Endothelial cell of umbilical vein (primary cell): ENCODE results near the gene C1QL4. TPM values are rescaled to one million over a fixed set of nuclear protein-coding genes. Genes with fewer than 3 reads are reported as not detected.

ENCODE experiments used
- BruUV-seq: library from RNA; stranded (reverse); fragments of 400-500 nt; replicated peaks from 2 replicates; lab custom pipeline; 2021; lab: Mats Ljungman, UMichigan
- CTCF ChIA-PET: fragments of 300-600, 350-600 bp; sonication (Branson Sonifier 250); formaldehyde crosslinking; loops from one replicate; lab custom pipeline; 2021; ENCODE audit warnings: antibody characterized with exemption, inconsistent platforms; lab: Charles Lee
- POLR2A ChIA-PET: fragments of 300-600, 350-600 bp; sonication (Branson Sonifier 250); formaldehyde crosslinking; loops from one replicate; lab custom pipeline; 2021; ENCODE audit warnings: antibody characterized with exemption, inconsistent platforms; lab: Charles Lee
- DNase-seq: peaks from one replicate; pipeline ENCODE4 v3.0.0-alpha.2; 2011; ENCODE audit warnings: low read depth, low spot score
- FAIRE-seq: peaks from 2 replicates; lab custom pipeline; 2011; peaks lifted over from hg19 to GRCh38; lab: Jason Lieb, UNC
- H2AFZ ChIP-seq: 2 replicates; pipeline ENCODE4 v1.6.0; 2012; ENCODE audit warnings: low read depth, low read length, control low read depth, inconsistent platforms
- H3K27ac ChIP-seq: 2 replicates; pipeline ENCODE4 v1.5.1; 2011; ENCODE audit warnings: low read depth, mild to moderate bottlenecking, control low read depth, low read length, moderate library complexity; ENCODE audit not compliant: insufficient read depth
- H3K27me3 ChIP-seq, 2 experiments: 2 replicates each; pipeline versions ENCODE4 v1.6.0 to v1.6.1; 2011; ENCODE audit warnings: low read length in 2 of 2, mixed read lengths in 1 of 2; ENCODE audit not compliant: control insufficient read depth in 2 of 2, insufficient read depth in 2 of 2
- H3K36me3 ChIP-seq, 2 experiments: 2 replicates in 1 of 2; 3 replicates in 1 of 2; pipeline ENCODE4 v1.5.1; 2011; ENCODE audit warnings: low read length in 2 of 2, mild to moderate bottlenecking in 1 of 2, moderate library complexity in 1 of 2; ENCODE audit not compliant: control insufficient read depth in 2 of 2, insufficient read depth in 2 of 2; ENCODE audit errors: extremely low read depth in 1 of 2
- H3K4me1 ChIP-seq: 3 replicates; pipeline ENCODE4 v1.5.1; 2011; ENCODE audit warnings: mild to moderate bottlenecking, low read length; ENCODE audit not compliant: control insufficient read depth, insufficient read depth; ENCODE audit errors: extremely low read depth
- H3K4me2 ChIP-seq: 2 replicates; pipeline ENCODE4 v1.6.1; 2011; ENCODE audit warnings: low read length, control low read depth, mixed read lengths; ENCODE audit not compliant: insufficient read depth
- H3K4me3 ChIP-seq, 3 experiments: fragments of 200-600 bp in 1 of 3; sonication (generic), shearing (Covaris generic) in 1 of 3; replicated peaks in 1 of 3; 2 replicates each; pipeline ENCODE4 v1.5.1; 2011 to 2016; ENCODE audit warnings: control low read depth in 3 of 3, low read length in 3 of 3, mild to moderate bottlenecking in 2 of 3, inconsistent platforms in 1 of 3, low read depth in 1 of 3, moderate library complexity in 1 of 3; ENCODE audit not compliant: insufficient read depth in 1 of 3
- H3K79me2 ChIP-seq: 2 replicates; pipeline ENCODE4 v1.6.0; 2012; ENCODE audit warnings: low read length, inconsistent platforms; ENCODE audit not compliant: control insufficient read depth, insufficient read depth
- H3K9ac ChIP-seq: replicated peaks from 2 replicates; pipeline ENCODE3; 2011; ENCODE audit warnings: low read length, control low read depth; ENCODE audit not compliant: insufficient read depth; ENCODE audit errors: extremely low read depth
- H3K9me1 ChIP-seq: replicated peaks from 3 replicates; pipeline ENCODE4 v1.6.0; 2011; ENCODE audit warnings: mild to moderate bottlenecking, low read length; ENCODE audit not compliant: control insufficient read depth, insufficient read depth; ENCODE audit errors: extremely low read depth
- H3K9me3 ChIP-seq: replicated peaks from 2 replicates; pipeline ENCODE4 v1.5.1; 2012; ENCODE audit warnings: low read length, inconsistent platforms; ENCODE audit not compliant: control insufficient read depth, insufficient read depth
- H4K20me1 ChIP-seq: replicated peaks from 2 replicates; pipeline ENCODE3; 2011; ENCODE audit warnings: mild to moderate bottlenecking, low read length; ENCODE audit not compliant: control insufficient read depth, insufficient read depth; ENCODE audit errors: extremely low read depth
- FOS ChIP-seq: IDR thresholded peaks from 2 replicates; pipeline ENCODE4 v1.6.1; 2011; ENCODE audit warnings: mild to moderate bottlenecking, low read length, moderate library complexity, borderline replicate concordance; ENCODE audit not compliant: insufficient read depth
- POLR2AphosphoS5 ChIP-seq: IDR thresholded peaks from 2 replicates; pipeline ENCODE4 v1.6.1; 2012; ENCODE audit warnings: low read depth, mild to moderate bottlenecking, control low read depth, low read length, moderate library complexity; ENCODE audit not compliant: insufficient read depth
- dilution Hi-C: fragments of 300-500 bp; cut with MboI; formaldehyde crosslinking; loops from one replicate; pipeline ENCODE4 v1.15.0; 2019; ENCODE audit warnings: low sequenced_read_pairs; ENCODE audit not compliant: extremely low pct_ligation_motif_present
- intact Hi-C: fragments of 100-400 bp; cut with micrococcal nuclease; formaldehyde crosslinking; loops from one replicate; pipeline ENCODE4 v1.10.0; 2022
- polyA plus RNA-seq, 4 experiments: library from polyadenylated mRNA; depleted of rRNA in 3 of 4; stranded (reverse) in 3 of 4; unstranded in 1 of 4; fragments of >200 nt; gene quantifications; 2 replicates each; pipeline versions ENCODE4 v1.2.1 to v1.2.3, GENCODE V29; 2011 to 2012; ENCODE audit warnings: missing spikeins in 1 of 4
- total RNA-seq: library from RNA; stranded (reverse); gene quantifications from 2 replicates; pipeline ENCODE4 v1.2.3, GENCODE V29; 2021
- TF ChIP-seq, protein P1 (sequence below), 2 donors: IDR thresholded peaks; 1 replicate in 1 of 2; 2 replicates in 1 of 2; pipeline ENCODE4 v1.5.1; 2011; ENCODE audit warnings: low read length in 2 of 2, mild to moderate bottlenecking in 2 of 2, moderate library complexity in 2 of 2, control low read depth in 1 of 2, inconsistent platforms in 1 of 2, low read depth in 1 of 2; ENCODE audit not compliant: insufficient read depth in 1 of 2; ENCODE audit errors: extremely low read depth in 1 of 2

The C1QL4 gene
- total and polyA plus RNA-seq, 2 donors (not counting 3 experiments of a cell fraction or from before 2014, with no cell fraction given), result not detected

DNA sequence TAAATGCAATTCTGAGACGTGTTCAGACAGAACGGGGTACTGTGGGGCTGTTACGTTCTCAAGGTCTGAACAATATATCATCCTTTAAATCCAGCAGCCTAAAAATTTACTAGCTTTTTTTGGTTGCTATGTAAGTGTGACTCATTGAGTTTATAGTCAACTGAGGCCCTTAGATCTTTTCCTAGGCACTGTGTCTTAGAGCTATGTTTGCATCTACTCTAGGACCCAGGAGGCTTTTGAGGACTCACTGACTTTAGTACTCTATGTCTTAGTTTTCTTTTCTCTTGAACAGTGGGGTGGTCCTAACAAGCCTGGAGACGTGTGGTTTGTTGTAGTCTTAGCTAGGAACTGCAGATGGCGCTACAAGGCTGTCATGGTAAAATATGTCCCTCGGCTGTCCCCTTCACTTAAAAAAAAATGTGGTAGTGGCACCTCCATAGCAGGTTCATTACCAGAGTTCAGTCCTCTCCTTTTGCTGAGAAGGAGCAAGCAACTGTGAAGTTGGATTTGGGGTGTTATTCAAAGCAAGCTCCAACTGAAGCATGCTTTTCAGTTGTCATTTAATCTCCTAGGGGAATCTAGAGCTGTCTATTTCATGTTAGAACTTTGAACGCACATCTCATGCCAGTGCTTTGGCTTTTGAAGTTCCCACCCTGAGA, 21.6 kb upstream of the C1QL4 start:
- peak; percentile 56 for FAIRE-seq
- no peak overlapping the region for H3K9ac ChIP-seq
- BruUV-seq, result no TSS peak

More for the DNA sequence above, 21.6 kb upstream of the C1QL4 start:
- no peak overlapping the region for H3K4me3 ChIP-seq
- H3K27ac ChIP-seq, result no peak overlapping the region
- no peaks in the 10 kb centered on the region for H3K27me3 ChIP-seq
- peak; percentile 82 for DNase-seq
- H3K9me1 ChIP-seq, result no peaks in the 10 kb centered on the region
- peak; percentile 10 for TF ChIP-seq FOS
- TF ChIP-seq POLR2AphosphoS5, result no peak
- TF ChIP-seq, protein P1, sequence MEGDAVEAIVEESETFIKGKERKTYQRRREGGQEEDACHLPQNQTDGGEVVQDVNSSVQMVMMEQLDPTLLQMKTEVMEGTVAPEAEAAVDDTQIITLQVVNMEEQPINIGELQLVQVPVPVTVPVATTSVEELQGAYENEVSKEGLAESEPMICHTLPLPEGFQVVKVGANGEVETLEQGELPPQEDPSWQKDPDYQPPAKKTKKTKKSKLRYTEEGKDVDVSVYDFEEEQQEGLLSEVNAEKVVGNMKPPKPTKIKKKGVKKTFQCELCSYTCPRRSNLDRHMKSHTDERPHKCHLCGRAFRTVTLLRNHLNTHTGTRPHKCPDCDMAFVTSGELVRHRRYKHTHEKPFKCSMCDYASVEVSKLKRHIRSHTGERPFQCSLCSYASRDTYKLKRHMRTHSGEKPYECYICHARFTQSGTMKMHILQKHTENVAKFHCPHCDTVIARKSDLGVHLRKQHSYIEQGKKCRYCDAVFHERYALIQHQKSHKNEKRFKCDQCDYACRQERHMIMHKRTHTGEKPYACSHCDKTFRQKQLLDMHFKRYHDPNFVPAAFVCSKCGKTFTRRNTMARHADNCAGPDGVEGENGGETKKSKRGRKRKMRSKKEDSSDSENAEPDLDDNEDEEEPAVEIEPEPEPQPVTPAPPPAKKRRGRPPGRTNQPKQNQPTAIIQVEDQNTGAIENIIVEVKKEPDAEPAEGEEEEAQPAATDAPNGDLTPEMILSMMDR (IDR thresholded peaks at IDR 0.05; ENCODE audit: extremely low read depth in 1 of 2, insufficient read depth in 1 of 2, low read depth in 1 of 2, low read length in 2 of 2), result peak; percentile 74 to 76
- dilution Hi-C loops, result loop anchor here (25.0 kb wide), 1 partner anchor 154 kb away; no protein-coding TSS in a partner anchor
- intact Hi-C loops, result loop anchor here (1.0 to 5.0 kb wide), 3 partner anchors 156 to 222 kb away; partner anchors contain the start of gene MCRS1
- POLR2A ChIA-PET, result interaction anchor here (1.2 to 2.5 kb wide), 2 partner anchors 8 to 155 kb away, joined by 4 to 15 read pairs; partner anchors contain the start of gene SPATS2
- no peaks in the 10 kb centered on the region for H4K20me1 ChIP-seq
- H3K9me3 ChIP-seq, result no peaks in the 10 kb centered on the region
- H3K36me3 ChIP-seq, result no peaks in the 10 kb centered on the region
- no peak overlapping the region for H2AFZ ChIP-seq
- H3K4me1 ChIP-seq, result no peaks in the 10 kb centered on the region
- H3K4me2 ChIP-seq, result no peak overlapping the region
- H3K79me2 ChIP-seq, result no peaks in the 10 kb centered on the region
- CTCF ChIA-PET, result interaction anchor here (0.7 to 12.8 kb wide), 68 partner anchors 9 to 265 kb away, joined by 3 to 679 read pairs (median 8); partner anchors contain the start of genes C1QL4, DNAJC22, KCNH3 and PRPF40B
